ENCODE measurements around the gene CFAP157. TPM values are rescaled to one million over a fixed set of nuclear protein-coding genes. Genes with fewer than 3 reads are reported as not detected.

Gene CFAP157
- total RNA-seq, 1 donor from 2014 or later, result not detected

Other genes starting within 250 kb of the CFAP157 start
- gene STXBP1, start 94.7 kb upstream of the CFAP157 start, total RNA-seq, result 51.5 TPM
- gene PTRH1, start 8.7 kb downstream of the CFAP157 start, total RNA-seq, result 14.2 TPM
- 0.30 TPM for gene TTC16, start 9.1 kb downstream of the CFAP157 start, total RNA-seq
- 3.8 TPM for gene TOR2A, start 28.3 kb downstream of the CFAP157 start, total RNA-seq
- 21.3 TPM for gene SH2D3C, start 71.7 kb downstream of the CFAP157 start, total RNA-seq
- 49.9 TPM for gene CDK9, start 79.0 kb downstream of the CFAP157 start, total RNA-seq
- 30.2 TPM for gene FPGS, start 95.9 kb downstream of the CFAP157 start, total RNA-seq
- 131 TPM for gene ENG, start 147.7 kb downstream of the CFAP157 start, total RNA-seq
- 880 TPM for gene AK1, start 170.7 kb downstream of the CFAP157 start, total RNA-seq
- 43.3 TPM for gene ST6GALNAC6, start 192.6 kb downstream of the CFAP157 start, total RNA-seq
- 21.9 TPM for gene ST6GALNAC4, start 210.1 kb downstream of the CFAP157 start, total RNA-seq
- not detected for gene PIP5KL1, start 223.8 kb downstream of the CFAP157 start, total RNA-seq
- gene DPM2, start 230.9 kb downstream of the CFAP157 start, total RNA-seq, result 11.9 TPM

All from Right ventricle myocardium inferior (tissue), 1 donor.